ENCODE results near the gene TSPAN18. TPM values are rescaled to one million over a fixed set of nuclear protein-coding genes. Genes with fewer than 3 reads are reported as not detected.

TSPAN18 gene
- polyA plus RNA-seq, 1 experiment, result 0.98 TPM

GRCh38 chr11:44980533-44981427 is 254.0 kb downstream of the TSPAN18 start:
- Histone ChIP-seq H3K27ac (ENCODE audit: low read depth, low read length) (no peak overlapping the region), H3K4me3 (ENCODE audit: low read depth, low read length) (no peak overlapping the region), H3K9me3 (ENCODE audit: control insufficient read depth, insufficient read depth, low read length) (no peaks in the 10 kb centered on the region), H3K27me3 (ENCODE audit: control insufficient read depth, insufficient read depth, low read length) (peaks cover 13% of the 10 kb centered on the region)
- POLR2A ChIA-PET, result no interaction called here
- CTCF ChIA-PET, result interaction anchor here (1.3 kb wide), 1 partner anchor 122 kb away, joined by 5 read pairs; no protein-coding TSS in a partner anchor
- DNase-seq (ENCODE audit: low read depth, low spot score), result no peak
- no peak for TF ChIP-seq CTCF (IDR thresholded peaks at IDR 0.05; ENCODE audit: low read depth, low read length)

Other genes starting within 250 kb of the TSPAN18 start
- gene CD82, start 161.3 kb upstream of the TSPAN18 start, polyA plus RNA-seq (2011; rRNA removed), result 49.3 and 62.0 TPM in 2 replicates
- gene TP53I11, start 223.9 kb downstream of the TSPAN18 start, polyA plus RNA-seq (2011; rRNA removed), result 6.3 and 10.6 TPM in 2 replicates